LNCaP clone FGC (cell line): ENCODE data around the gene XPOT.

ENCODE experiments used
- DNase-seq: peaks from one replicate; pipeline ENCODE4 v3.0.0-alpha.2; 2011; ENCODE audit warnings: low read depth
- H3K4me3 ChIP-seq: 2 replicates; pipeline ENCODE4 v1.5.1; 2011; ENCODE audit warnings: mild to moderate bottlenecking, low read depth, low read length, control low read depth
- CTCF ChIP-seq: IDR thresholded peaks from 2 replicates; pipeline ENCODE4 v1.5.1; 2012; ENCODE audit warnings: mild to moderate bottlenecking; ENCODE audit not compliant: control insufficient read depth, insufficient read depth; ENCODE audit errors: extremely low read depth

Gene XPOT

GRCh38 chr12:64475518-64475917 is 71.3 kb downstream of the XPOT start:
- no peak overlapping the region for H3K4me3 ChIP-seq
- no peak for TF ChIP-seq CTCF
- no peak for DNase-seq

GRCh38 chr12:64476844-64477243 is 72.7 kb downstream of the XPOT start:
- H3K4me3 ChIP-seq, result no peak overlapping the region
- no peak for DNase-seq
- TF ChIP-seq CTCF, result no peak

- no peak for DNase-seq
- no peak overlapping the region for H3K4me3 ChIP-seq
- no peak for TF ChIP-seq CTCF
Observed at GRCh38 chr12:64478661-64479060, 74.5 kb downstream of the XPOT start.

GRCh38 chr12:64480148-64480547 is 76.0 kb downstream of the XPOT start:
- no peak for TF ChIP-seq CTCF
- DNase-seq, result no peak
- no peak overlapping the region for H3K4me3 ChIP-seq

GRCh38 chr12:64486657-64487056 is 82.5 kb downstream of the XPOT start:
- DNase-seq, result no peak
- TF ChIP-seq CTCF, result no peak

GRCh38 chr12:64491718-64492117 is 87.5 kb downstream of the XPOT start:
- no peak for TF ChIP-seq CTCF
- no peak overlapping the region for H3K4me3 ChIP-seq
- no peak for DNase-seq

More at GRCh38 chr12:64486657-64487056, 82.5 kb downstream of the XPOT start:
- H3K4me3 ChIP-seq, result no peak overlapping the region

GRCh38 chr12:64493513-64493912 is 89.3 kb downstream of the XPOT start:
- DNase-seq, result no peak
- no peak for TF ChIP-seq CTCF
- H3K4me3 ChIP-seq, result no peak overlapping the region
